PC-3 (cell line): ENCODE measurements around the gene GRK1. TPM values are rescaled to one million over a fixed set of nuclear protein-coding genes. Genes with fewer than 3 reads are reported as not detected.

Experiments
- ATAC-seq: fragments of 200-7000 bp; cut with Tn5 transposase; 2 replicates; pipeline ENCODE4 v1.9.1; 2020; ENCODE audit warnings: mild to moderate bottlenecking, moderate library complexity
- BruUV-seq: library from RNA; stranded (reverse); fragments of 400-500 nt; replicated peaks from 2 replicates; lab custom pipeline; 2021; lab: Mats Ljungman, UMichigan
- CTCF ChIA-PET: fragments of 300-600 bp; sonication (Branson Sonifier 250); formaldehyde crosslinking; loops from one replicate; lab custom pipeline; 2022; ENCODE audit warnings: antibody characterized with exemption; lab: Charles Lee
- POLR2A ChIA-PET: fragments of 300-600 bp; sonication (Branson Sonifier 250); formaldehyde crosslinking; loops from one replicate; lab custom pipeline; 2022; ENCODE audit warnings: antibody characterized with exemption; ENCODE audit not compliant: unreplicated experiment; lab: Charles Lee
- DNase-seq: peaks from one replicate; pipeline ENCODE4 v3.0.0-alpha.2; 2015
- H2AFZ ChIP-seq: fragments of 300-600 bp; sonication (generic); 2 replicates; pipeline ENCODE4 v1.6.0; 2016; ENCODE audit warnings: antibody characterized with exemption, low read length
- H3F3A ChIP-seq: fragments of 300-600 bp; sonication (generic); one replicate; pipeline ENCODE4 v1.6.0; 2017; ENCODE audit warnings: antibody characterized with exemption, low read length, control low read depth, mild to moderate bottlenecking; ENCODE audit not compliant: unreplicated experiment
- H3K27ac ChIP-seq: fragments of 300-600 bp; sonication (generic); 2 replicates; pipeline ENCODE4 v1.5.1; 2016; ENCODE audit warnings: mild to moderate bottlenecking, low read length
- H3K27me3 ChIP-seq: fragments of 300-600 bp; sonication (generic); 2 replicates; pipeline ENCODE4 v1.6.1; 2016; ENCODE audit warnings: low read length, mixed read lengths
- H3K36me3 ChIP-seq: fragments of 300-600 bp; sonication (generic); 2 replicates; pipeline ENCODE4 v1.6.1; 2016; ENCODE audit warnings: low read depth, mixed run types, low read length, mixed read lengths
- H3K4me1 ChIP-seq: fragments of 300-600 bp; sonication (generic); 2 replicates; pipeline ENCODE4 v1.5.1; 2016; ENCODE audit warnings: low read length; ENCODE audit not compliant: insufficient read depth
- H3K4me2 ChIP-seq: fragments of 300-600 bp; sonication (generic); 2 replicates; pipeline ENCODE4 v1.6.0; 2016; ENCODE audit warnings: low read length
- H3K4me3 ChIP-seq: fragments of 300-600 bp; sonication (generic); 2 replicates; pipeline ENCODE4 v1.5.1; 2016; ENCODE audit warnings: mild to moderate bottlenecking, low read length, mixed read lengths
- H3K79me2 ChIP-seq: fragments of 300-600 bp; sonication (generic); 2 replicates; pipeline ENCODE4 v1.6.1; 2017; ENCODE audit warnings: low read length, mixed read lengths
- H3K9ac ChIP-seq: fragments of 300-600 bp; sonication (generic); 2 replicates; pipeline ENCODE4 v1.6.0; 2016; ENCODE audit warnings: mild to moderate bottlenecking, low read length
- H3K9me2 ChIP-seq: fragments of 300-600 bp; sonication (generic); replicated peaks from 2 replicates; pipeline ENCODE4 v1.6.1; 2016; ENCODE audit warnings: mixed run types, low read length, mixed read lengths
- H3K9me3 ChIP-seq: fragments of 300-600 bp; sonication (generic); 2 replicates; pipeline ENCODE4 v1.6.1; 2016; ENCODE audit warnings: low read length, mixed read lengths
- H4K20me1 ChIP-seq: fragments of 300-600 bp; sonication (generic); 2 replicates; pipeline ENCODE4 v1.6.1; 2016; ENCODE audit warnings: low read length, mixed read lengths
- CTCF ChIP-seq: fragments of 300-600 bp; sonication (generic); conservative IDR thresholded peaks from 2 replicates; pipeline ENCODE4 v1.5.1; 2017; ENCODE audit warnings: antibody characterized with exemption, low read depth, mild to moderate bottlenecking, low read length
- EZH2 ChIP-seq: fragments of 300-600 bp; sonication (generic); IDR thresholded peaks from one replicate; pipeline ENCODE4 v1.6.1; 2017; ENCODE audit warnings: antibody characterized with exemption, mild to moderate bottlenecking, low read length; ENCODE audit not compliant: unreplicated experiment
- EZH2phosphoT487 ChIP-seq: fragments of 300-600 bp; sonication (generic); IDR thresholded peaks from 2 replicates; pipeline ENCODE4 v1.6.1; 2018; ENCODE audit warnings: mild to moderate bottlenecking, antibody characterized with exemption, low read length, borderline replicate concordance
- intact Hi-C: fragments of 100-400 bp; cut with micrococcal nuclease; formaldehyde crosslinking; loops from 2 replicates; pipeline ENCODE4 v1.9.0; 2023
- total RNA-seq: library from RNA; depleted of rRNA; stranded (reverse); fragments of >200 nt; gene quantifications from 2 replicates; pipeline ENCODE4 v1.2.3, GENCODE V29; 2014

The GRK1 gene
- total RNA-seq, 1 experiment from 2014 or later = not detected

GRCh38 chr13:113660066-113660465, 7.0 kb upstream of the GRK1 start:
- Histone ChIP-seq H3K79me2 (no peaks in the 10 kb centered on the region), H2AFZ (no peak overlapping the region), H3K27me3 (no peaks in the 10 kb centered on the region), H3K4me3 (no peak overlapping the region), H3K9ac (no peak overlapping the region), H3F3A (no peaks in the 10 kb centered on the region), H4K20me1 (no peaks in the 10 kb centered on the region), H3K4me1 (no peaks in the 10 kb centered on the region), H3K36me3 (no peaks in the 10 kb centered on the region), H3K4me2 (no peak overlapping the region), H3K9me3 (no peaks in the 10 kb centered on the region), H3K9me2 (no peaks in the 10 kb centered on the region), H3K27ac (no peak overlapping the region)
- DNase-seq (no peak), ATAC-seq (no peak)
- TF ChIP-seq EZH2phosphoT487 = no peak
- no peak for TF ChIP-seq EZH2
- no peak for TF ChIP-seq CTCF
- BruUV-seq = no TSS peak
- CTCF ChIA-PET = no interaction called here
- intact Hi-C loops = no loop called here
- POLR2A ChIA-PET = no interaction called here

DNA sequence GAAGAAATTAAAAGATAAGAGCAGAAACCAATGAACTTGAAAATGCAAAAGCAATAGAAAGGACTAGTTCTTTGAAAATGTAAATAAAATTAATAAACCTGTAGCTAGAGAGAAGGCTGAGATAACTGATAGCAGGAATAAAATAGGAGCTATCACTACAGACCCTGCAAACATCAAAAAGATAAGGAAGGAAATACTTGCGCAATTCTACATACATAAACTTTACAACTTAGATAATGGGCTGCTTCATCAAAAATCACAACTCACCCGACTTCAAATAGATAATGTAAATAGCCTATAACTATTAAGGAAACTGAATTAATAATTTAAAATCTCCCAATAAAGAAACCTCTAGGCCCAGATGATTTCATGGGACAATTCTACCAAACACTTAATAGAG, 5.5 kb upstream of the GRK1 start:
- Histone ChIP-seq H3K79me2 (no peaks in the 10 kb centered on the region), H3F3A (no peaks in the 10 kb centered on the region), H3K4me3 (no peak overlapping the region), H3K36me3 (no peaks in the 10 kb centered on the region), H4K20me1 (no peaks in the 10 kb centered on the region), H2AFZ (no peak overlapping the region), H3K27ac (no peak overlapping the region), H3K4me2 (no peak overlapping the region), H3K27me3 (no peaks in the 10 kb centered on the region), H3K9ac (no peak overlapping the region), H3K4me1 (no peaks in the 10 kb centered on the region), H3K9me2 (no peaks in the 10 kb centered on the region), H3K9me3 (no peaks in the 10 kb centered on the region)
- ChIA-PET CTCF (no interaction called here), POLR2A (no interaction called here)
- TF ChIP-seq EZH2phosphoT487 (no peak), CTCF (no peak), EZH2 (no peak)
- intact Hi-C loops = no loop called here
- no peak for DNase-seq
- no peak for ATAC-seq
- BruUV-seq = no TSS peak

DNA sequence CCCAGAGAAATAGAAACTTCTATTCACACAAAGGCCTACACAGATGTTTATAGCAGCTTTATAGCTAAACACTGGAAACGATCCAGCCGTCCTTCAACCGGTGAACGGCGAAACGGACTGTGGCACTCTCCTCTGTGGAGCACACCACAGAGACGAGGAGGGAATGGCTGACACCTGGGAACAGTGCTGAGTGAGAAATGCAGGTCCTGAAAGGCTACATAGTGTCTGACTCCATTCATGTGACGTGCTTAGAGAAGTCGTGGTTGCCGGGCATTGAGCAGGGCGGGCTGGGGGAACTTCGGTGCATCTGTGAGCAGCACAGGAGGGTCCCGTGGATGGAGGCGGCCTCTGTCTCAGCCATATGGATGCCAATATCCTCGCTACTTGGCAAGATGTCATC, 3.1 kb upstream of the GRK1 start:
- Histone ChIP-seq H3K4me2 (no peak overlapping the region), H3K4me1 (no peaks in the 10 kb centered on the region), H3K9me3 (no peaks in the 10 kb centered on the region), H4K20me1 (no peaks in the 10 kb centered on the region), H3F3A (no peaks in the 10 kb centered on the region), H3K9ac (no peak overlapping the region), H3K27me3 (no peaks in the 10 kb centered on the region), H3K27ac (no peak overlapping the region), H3K36me3 (no peaks in the 10 kb centered on the region), H3K4me3 (no peak overlapping the region), H3K9me2 (no peaks in the 10 kb centered on the region), H2AFZ (no peak overlapping the region), H3K79me2 (no peaks in the 10 kb centered on the region)
- TF ChIP-seq EZH2phosphoT487 = no peak
- no peak for TF ChIP-seq EZH2
- no peak for TF ChIP-seq CTCF
- ATAC-seq (no peak), DNase-seq (no peak)
- intact Hi-C loops = no loop called here
- CTCF ChIA-PET = no interaction called here
- POLR2A ChIA-PET = no interaction called here
- BruUV-seq = no TSS peak
